Measurements from ENCODE around the gene FLOT1.

Gene FLOT1

GRCh38 chr6:30742316-30743098, at the start of gene FLOT1:
FLOT1 (minus strand) TSS chr6:30742687; CDS start chr6:30742189, 498 bp downstream.
- peak; percentile 63 to 90 (median 68) for DNase-seq (ENCODE audit: low read depth in 3 of 3, low spot score in 1 of 3)

- no peak for DNase-seq (ENCODE audit: low read depth in 3 of 3, low spot score in 1 of 3)
Measured at GRCh38 chr6:30790724-30791383, 48.4 kb upstream of the FLOT1 start.

GRCh38 chr6:30789606-30790005, 47.1 kb upstream of the FLOT1 start:
- no peak for DNase-seq (ENCODE audit: low read depth in 3 of 3, low spot score in 1 of 3)

GRCh38 chr6:30787954-30788353, 45.5 kb upstream of the FLOT1 start:
- no peak for DNase-seq (ENCODE audit: low read depth in 3 of 3, low spot score in 1 of 3)

GRCh38 chr6:30782425-30783014, 40.0 kb upstream of the FLOT1 start:
- no peak for DNase-seq (ENCODE audit: low read depth in 3 of 3, low spot score in 1 of 3)

- DNase-seq (ENCODE audit: low read depth in 3 of 3, low spot score in 1 of 3), result no peak
Measured at GRCh38 chr6:30781743-30782424, 39.4 kb upstream of the FLOT1 start.

- no peak for DNase-seq (ENCODE audit: low read depth in 3 of 3, low spot score in 1 of 3)
Measured at GRCh38 chr6:30781395-30781742, 38.9 kb upstream of the FLOT1 start.

GRCh38 chr6:30780642-30780920, 38.1 kb upstream of the FLOT1 start:
- no peak for DNase-seq (ENCODE audit: low read depth in 3 of 3, low spot score in 1 of 3)

GRCh38 chr6:30779850-30780641, 37.6 kb upstream of the FLOT1 start:
- no peak for DNase-seq (ENCODE audit: low read depth in 3 of 3, low spot score in 1 of 3)

- DNase-seq (ENCODE audit: low read depth in 3 of 3, low spot score in 1 of 3), result no peak
Measured at GRCh38 chr6:30778001-30778635, 35.6 kb upstream of the FLOT1 start.

GRCh38 chr6:30777155-30777485, 34.6 kb upstream of the FLOT1 start:
- no peak for DNase-seq (ENCODE audit: low read depth in 3 of 3, low spot score in 1 of 3)

- no peak for DNase-seq (ENCODE audit: low read depth in 3 of 3, low spot score in 1 of 3)
Measured at GRCh38 chr6:30776390-30777154, 34.1 kb upstream of the FLOT1 start.

GRCh38 chr6:30775104-30775503, 32.6 kb upstream of the FLOT1 start:
- no peak for DNase-seq (ENCODE audit: low read depth in 3 of 3, low spot score in 1 of 3)

GRCh38 chr6:30774701-30775100, 32.2 kb upstream of the FLOT1 start:
- no peak for DNase-seq (ENCODE audit: low read depth in 3 of 3, low spot score in 1 of 3)

GRCh38 chr6:30770592-30770991, 28.1 kb upstream of the FLOT1 start:
- DNase-seq (ENCODE audit: low read depth in 3 of 3, low spot score in 1 of 3), result no peak

GRCh38 chr6:30769853-30770524, 27.5 kb upstream of the FLOT1 start:
- no peak for DNase-seq (ENCODE audit: low read depth in 3 of 3, low spot score in 1 of 3)

- peak; percentile 40 to 68 (median 45) for DNase-seq (ENCODE audit: low read depth in 3 of 3, low spot score in 1 of 3)
Measured at GRCh38 chr6:30769088-30769852, 26.8 kb upstream of the FLOT1 start.

- DNase-seq (ENCODE audit: low read depth in 3 of 3, low spot score in 1 of 3), result peak in 1 of 3 donors; percentile 16
Measured at GRCh38 chr6:30768634-30769087, 26.2 kb upstream of the FLOT1 start.

- no peak for DNase-seq (ENCODE audit: low read depth in 3 of 3, low spot score in 1 of 3)
Measured at GRCh38 chr6:30767944-30768301, 25.4 kb upstream of the FLOT1 start.

Measured in stimulated activated CD4-positive, alpha-beta T cell treated with anti-CD3 and anti-CD28 coated beads, TNF-alpha, amount 100 ng/mL, for 1 hour (primary cell).